HG03175 (cell line): ENCODE measurements around the gene SLC49A4.

ENCODE experiments used
- ATAC-seq: cut with Tn5 transposase; IDR thresholded peaks from one replicate; pipeline ENCODE4 v1.9.1; 2021; ENCODE audit warnings: mild to moderate bottlenecking, moderate library complexity; ENCODE audit not compliant: unreplicated experiment

Gene SLC49A4

GRCh38 chr3:122898298-122898697, 103.4 kb downstream of the SLC49A4 start:
- ATAC-seq: no peak

- ATAC-seq: no peak
These were observed 107.5 kb downstream of the SLC49A4 start for GRCh38 chr3:122902326-122902725.

- ATAC-seq: no peak
These were observed 108.3 kb downstream of the SLC49A4 start for GRCh38 chr3:122903171-122903570.

- ATAC-seq: no peak
These were observed 112.6 kb downstream of the SLC49A4 start for GRCh38 chr3:122907471-122907870.

- ATAC-seq: no peak
These were observed 113.4 kb downstream of the SLC49A4 start for GRCh38 chr3:122908251-122908650.

GRCh38 chr3:122911901-122912300, 117.0 kb downstream of the SLC49A4 start:
- no peak for ATAC-seq

- no peak for ATAC-seq
These were observed 118.1 kb downstream of the SLC49A4 start for GRCh38 chr3:122912772-122913538.

GRCh38 chr3:122913539-122914100, 118.8 kb downstream of the SLC49A4 start:
- ATAC-seq: no peak

- ATAC-seq: no peak
These were observed 120.6 kb downstream of the SLC49A4 start for GRCh38 chr3:122915300-122916055.

- ATAC-seq: no peak
These were observed 121.2 kb downstream of the SLC49A4 start for GRCh38 chr3:122916084-122916483.

- no peak for ATAC-seq
These were observed 121.7 kb downstream of the SLC49A4 start for GRCh38 chr3:122916580-122916979.

- no peak for ATAC-seq
These were observed 122.5 kb downstream of the SLC49A4 start for GRCh38 chr3:122917412-122917811.

- ATAC-seq: no peak
These were observed 123.9 kb downstream of the SLC49A4 start for GRCh38 chr3:122918576-122919290.

GRCh38 chr3:122919291-122919610, 124.4 kb downstream of the SLC49A4 start:
- ATAC-seq: no peak

GRCh38 chr3:122920986-122921385, 126.1 kb downstream of the SLC49A4 start:
- no peak for ATAC-seq

- ATAC-seq: peak; percentile 52
These were observed 127.2 kb downstream of the SLC49A4 start for GRCh38 chr3:122921791-122922651.

GRCh38 chr3:122923611-122924010, 128.7 kb downstream of the SLC49A4 start:
- no peak for ATAC-seq

GRCh38 chr3:122924056-122924455, 129.2 kb downstream of the SLC49A4 start:
- ATAC-seq: no peak

GRCh38 chr3:122925756-122926155, 130.9 kb downstream of the SLC49A4 start:
- ATAC-seq: no peak

- no peak for ATAC-seq
These were observed 131.5 kb downstream of the SLC49A4 start for GRCh38 chr3:122926322-122926721.
